LNCaP clone FGC (cell line): ENCODE results near the gene ANKRD10.

ENCODE experiments used
- DNase-seq: peaks from one replicate; pipeline ENCODE4 v3.0.0-alpha.2; 2011; ENCODE audit warnings: low read depth
- H3K4me3 ChIP-seq: 2 replicates; pipeline ENCODE4 v1.5.1; 2011; ENCODE audit warnings: mild to moderate bottlenecking, low read depth, low read length, control low read depth
- CTCF ChIP-seq: IDR thresholded peaks from 2 replicates; pipeline ENCODE4 v1.5.1; 2012; ENCODE audit warnings: mild to moderate bottlenecking; ENCODE audit not compliant: control insufficient read depth, insufficient read depth; ENCODE audit errors: extremely low read depth

ANKRD10 gene

GRCh38 chr13:110882972-110883371, 31.9 kb downstream of the ANKRD10 start:
- no peak overlapping the region for H3K4me3 ChIP-seq
- no peak for TF ChIP-seq CTCF
- DNase-seq = no peak

- DNase-seq = no peak
- H3K4me3 ChIP-seq = no peak overlapping the region
- no peak for TF ChIP-seq CTCF
Measured at GRCh38 chr13:110881839-110882627, 32.8 kb downstream of the ANKRD10 start.

GRCh38 chr13:110880627-110881026, 34.2 kb downstream of the ANKRD10 start:
- no peak for TF ChIP-seq CTCF
- no peak overlapping the region for H3K4me3 ChIP-seq
- no peak for DNase-seq

GRCh38 chr13:110879482-110879881, 35.4 kb downstream of the ANKRD10 start:
- H3K4me3 ChIP-seq = no peak overlapping the region
- no peak for TF ChIP-seq CTCF
- DNase-seq = no peak

- DNase-seq = no peak
- H3K4me3 ChIP-seq = no peak overlapping the region
- no peak for TF ChIP-seq CTCF
Measured at GRCh38 chr13:110877737-110878258, 37.1 kb downstream of the ANKRD10 start.

GRCh38 chr13:110876609-110877008, 38.3 kb downstream of the ANKRD10 start:
- H3K4me3 ChIP-seq = no peak overlapping the region
- DNase-seq = no peak
- TF ChIP-seq CTCF = no peak
